ENCODE data around the gene PPM1A.

PPM1A gene

DNA sequence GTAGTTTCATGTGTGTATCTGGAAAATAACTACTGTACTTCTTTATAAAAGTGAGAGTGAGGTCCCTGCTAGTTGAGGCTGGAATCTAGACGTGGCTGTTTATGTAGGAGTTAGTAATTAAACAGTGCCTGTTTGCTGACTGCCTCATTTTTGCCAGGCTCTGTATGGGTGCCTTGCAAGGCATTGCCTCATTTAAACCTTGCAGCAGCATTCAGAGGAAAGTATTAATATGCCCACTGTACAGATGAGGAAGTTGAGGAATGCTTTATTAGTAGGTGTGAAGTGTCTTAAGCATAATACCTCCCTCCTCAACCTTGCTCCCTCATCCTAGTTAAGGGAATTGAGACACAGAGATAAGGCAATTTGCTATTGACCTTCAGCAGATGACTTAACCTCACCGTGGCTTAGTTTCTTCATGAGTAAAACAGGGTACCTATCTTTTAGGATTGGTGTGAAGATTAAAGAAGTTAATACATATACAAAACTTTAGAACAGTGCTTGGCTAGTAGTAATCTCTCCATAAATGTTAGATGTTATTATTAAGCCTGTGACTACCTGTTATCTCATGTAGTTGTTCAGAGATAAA is 28.7 kb downstream of the PPM1A start:
- H3K79me2 ChIP-seq (ENCODE audit: insufficient read depth, low read length): peaks cover 88% of the 10 kb centered on the region
- H3K9me3 ChIP-seq (ENCODE audit: insufficient read depth, low read length): no peaks in the 10 kb centered on the region
- no peak overlapping the region for H3K4me3 ChIP-seq (ENCODE audit: insufficient read depth, low read length, poor library complexity, severe bottlenecking)
- no peak for TF ChIP-seq EZH2phosphoT487 (conservative IDR thresholded peaks at IDR 0.05; ENCODE audit: low read length)
- TF ChIP-seq, protein P1, sequence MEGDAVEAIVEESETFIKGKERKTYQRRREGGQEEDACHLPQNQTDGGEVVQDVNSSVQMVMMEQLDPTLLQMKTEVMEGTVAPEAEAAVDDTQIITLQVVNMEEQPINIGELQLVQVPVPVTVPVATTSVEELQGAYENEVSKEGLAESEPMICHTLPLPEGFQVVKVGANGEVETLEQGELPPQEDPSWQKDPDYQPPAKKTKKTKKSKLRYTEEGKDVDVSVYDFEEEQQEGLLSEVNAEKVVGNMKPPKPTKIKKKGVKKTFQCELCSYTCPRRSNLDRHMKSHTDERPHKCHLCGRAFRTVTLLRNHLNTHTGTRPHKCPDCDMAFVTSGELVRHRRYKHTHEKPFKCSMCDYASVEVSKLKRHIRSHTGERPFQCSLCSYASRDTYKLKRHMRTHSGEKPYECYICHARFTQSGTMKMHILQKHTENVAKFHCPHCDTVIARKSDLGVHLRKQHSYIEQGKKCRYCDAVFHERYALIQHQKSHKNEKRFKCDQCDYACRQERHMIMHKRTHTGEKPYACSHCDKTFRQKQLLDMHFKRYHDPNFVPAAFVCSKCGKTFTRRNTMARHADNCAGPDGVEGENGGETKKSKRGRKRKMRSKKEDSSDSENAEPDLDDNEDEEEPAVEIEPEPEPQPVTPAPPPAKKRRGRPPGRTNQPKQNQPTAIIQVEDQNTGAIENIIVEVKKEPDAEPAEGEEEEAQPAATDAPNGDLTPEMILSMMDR (IDR thresholded peaks at IDR 0.05; ENCODE audit: insufficient read depth, low read length, poor library complexity, severe bottlenecking): no peak
- H3K27ac ChIP-seq (ENCODE audit: low read depth, low read length): no peak overlapping the region
- no peak overlapping the region for H3K4me2 ChIP-seq (ENCODE audit: low read depth, low read length, poor library complexity, severe bottlenecking)
- no peaks in the 10 kb centered on the region for H3F3A ChIP-seq (ENCODE audit: insufficient read depth)
- no peaks in the 10 kb centered on the region for H3K36me3 ChIP-seq (ENCODE audit: low read length)
- 0 out of 2 replicates have a peak, but pooled peaks cover 6% of the 10 kb centered on the region for H4K20me1 ChIP-seq (ENCODE audit: low read depth, low read length)
- H3K9ac ChIP-seq (ENCODE audit: low read length): no peak overlapping the region
- no peaks in the 10 kb centered on the region for H3K27me3 ChIP-seq (ENCODE audit: low read length)
- no peak overlapping the region for H2AFZ ChIP-seq (ENCODE audit: low read depth, low read length, severe bottlenecking)
- H3K9me2 ChIP-seq (replicated peaks; ENCODE audit: insufficient read depth, low read length): no peaks in the 10 kb centered on the region

DNA sequence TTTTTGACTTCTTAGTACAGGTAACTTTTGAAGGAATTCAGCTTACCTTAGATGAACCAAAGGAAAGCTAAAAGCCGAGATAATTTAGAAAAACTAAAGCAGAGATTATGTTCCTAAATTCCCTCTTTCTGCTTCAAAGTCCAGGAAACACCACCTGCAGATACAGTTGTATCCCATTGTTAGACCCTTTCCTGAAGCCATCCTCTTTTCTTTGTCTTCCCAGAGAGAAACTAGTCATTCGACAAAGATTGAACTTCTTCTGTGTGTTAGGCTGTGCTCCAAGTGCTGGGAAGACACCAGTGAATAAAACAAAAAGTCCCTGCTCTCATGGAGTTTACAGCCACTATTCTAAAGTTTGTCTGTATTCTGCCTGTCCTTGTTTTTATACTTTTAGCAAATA is 29.3 kb downstream of the PPM1A start:
- no peak overlapping the region for H3K4me3 ChIP-seq (ENCODE audit: insufficient read depth, low read length, poor library complexity, severe bottlenecking)
- TF ChIP-seq EZH2phosphoT487 (conservative IDR thresholded peaks at IDR 0.05; ENCODE audit: low read length): no peak
- TF ChIP-seq, protein P1 (IDR thresholded peaks at IDR 0.05; ENCODE audit: insufficient read depth, low read length, poor library complexity, severe bottlenecking): no peak
- no peaks in the 10 kb centered on the region for H3K9me2 ChIP-seq (replicated peaks; ENCODE audit: insufficient read depth, low read length)
- no peak overlapping the region for H3K9ac ChIP-seq (ENCODE audit: low read length)
- no peaks in the 10 kb centered on the region for H3K9me3 ChIP-seq (ENCODE audit: insufficient read depth, low read length)
- H3K27me3 ChIP-seq (ENCODE audit: low read length): no peaks in the 10 kb centered on the region
- H2AFZ ChIP-seq (ENCODE audit: low read depth, low read length, severe bottlenecking): no peak overlapping the region
- H3K36me3 ChIP-seq (ENCODE audit: low read length): no peaks in the 10 kb centered on the region
- no peaks in the 10 kb centered on the region for H3F3A ChIP-seq (ENCODE audit: insufficient read depth)
- peaks cover 81% of the 10 kb centered on the region for H3K79me2 ChIP-seq (ENCODE audit: insufficient read depth, low read length)
- H3K27ac ChIP-seq (ENCODE audit: low read depth, low read length): no peak overlapping the region
- 0 out of 2 replicates have a peak, but pooled peaks cover 6% of the 10 kb centered on the region for H4K20me1 ChIP-seq (ENCODE audit: low read depth, low read length)
- no peak overlapping the region for H3K4me2 ChIP-seq (ENCODE audit: low read depth, low read length, poor library complexity, severe bottlenecking)

DNA sequence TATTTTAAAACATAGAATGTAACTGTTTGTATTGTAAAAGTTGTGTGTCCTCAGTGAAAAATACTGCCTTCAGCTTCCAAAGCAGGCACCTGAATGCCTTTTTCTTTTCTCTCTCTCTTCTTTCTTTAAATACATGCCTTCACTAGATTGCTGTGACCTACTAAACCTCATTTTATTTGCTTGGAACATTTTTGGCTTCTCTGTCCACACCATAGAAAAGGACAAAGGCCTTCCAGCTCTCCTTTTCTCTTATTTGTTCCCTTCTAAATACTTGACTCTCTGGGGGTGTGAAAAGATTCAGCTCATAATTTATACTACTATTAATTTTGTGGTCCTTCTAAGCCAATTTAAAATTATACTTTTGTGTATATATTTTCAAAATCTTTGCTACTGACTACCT is 38.4 kb downstream of the PPM1A start:
- H4K20me1 ChIP-seq (ENCODE audit: low read depth, low read length): no peaks in the 10 kb centered on the region
- no peaks in the 10 kb centered on the region for H3K9me3 ChIP-seq (ENCODE audit: insufficient read depth, low read length)
- peaks cover 5% of the 10 kb centered on the region; the same call in 1 of the 2 replicates for H3F3A ChIP-seq (ENCODE audit: insufficient read depth)
- H3K9ac ChIP-seq (ENCODE audit: low read length): no peak overlapping the region
- H3K4me3 ChIP-seq (ENCODE audit: insufficient read depth, low read length, poor library complexity, severe bottlenecking): no peak overlapping the region
- peaks cover 36% of the 10 kb centered on the region; the same call in 1 of the 2 replicates for H3K36me3 ChIP-seq (ENCODE audit: low read length)
- no peaks in the 10 kb centered on the region for H3K27me3 ChIP-seq (ENCODE audit: low read length)
- H2AFZ ChIP-seq (ENCODE audit: low read depth, low read length, severe bottlenecking): no peak overlapping the region
- TF ChIP-seq EZH2phosphoT487 (conservative IDR thresholded peaks at IDR 0.05; ENCODE audit: low read length): no peak
- TF ChIP-seq, protein P1 (IDR thresholded peaks at IDR 0.05; ENCODE audit: insufficient read depth, low read length, poor library complexity, severe bottlenecking): no peak
- no peaks in the 10 kb centered on the region for H3K9me2 ChIP-seq (replicated peaks; ENCODE audit: insufficient read depth, low read length)
- no peak overlapping the region for H3K27ac ChIP-seq (ENCODE audit: low read depth, low read length)
- no peaks in the 10 kb centered on the region; the same call in 1 of the 2 replicates for H3K79me2 ChIP-seq (ENCODE audit: insufficient read depth, low read length)
- H3K4me2 ChIP-seq (ENCODE audit: low read depth, low read length, poor library complexity, severe bottlenecking): no peak overlapping the region
